ENCODE results near the gene FAM120AOS.
"Not testable (repeated sequence)": the region's sequence is repeated elsewhere in the genome, so short reads cannot be mapped to it uniquely, and the experiment has no call there.

The FAM120AOS gene

GRCh38 chr9:93440896-93441580 lies 12.3 kb downstream of the FAM120AOS start:
- in situ Hi-C loops (cut with MboI; ENCODE audit: low sequenced_read_pairs) = no loop called here

GRCh38 chr9:93439301-93439700 lies 14.1 kb downstream of the FAM120AOS start:
- in situ Hi-C loops (cut with MboI; ENCODE audit: low sequenced_read_pairs) = not testable (repeated sequence)

GRCh38 chr9:93437996-93438395 lies 15.4 kb downstream of the FAM120AOS start:
- in situ Hi-C loops (cut with MboI; ENCODE audit: low sequenced_read_pairs) = no loop called here

- in situ Hi-C loops (cut with MboI; ENCODE audit: low sequenced_read_pairs) = no loop called here
Measured at GRCh38 chr9:93436655-93437407, 16.6 kb downstream of the FAM120AOS start.

GRCh38 chr9:93436218-93436617 lies 17.2 kb downstream of the FAM120AOS start:
- in situ Hi-C loops (cut with MboI; ENCODE audit: low sequenced_read_pairs) = no loop called here

- in situ Hi-C loops (cut with MboI; ENCODE audit: low sequenced_read_pairs) = no loop called here
Measured at GRCh38 chr9:93435386-93435785, 18.0 kb downstream of the FAM120AOS start.

GRCh38 chr9:93434056-93434455 lies 19.3 kb downstream of the FAM120AOS start:
- in situ Hi-C loops (cut with MboI; ENCODE audit: low sequenced_read_pairs) = no loop called here

GRCh38 chr9:93432964-93433363 lies 20.4 kb downstream of the FAM120AOS start:
- in situ Hi-C loops (cut with MboI; ENCODE audit: low sequenced_read_pairs) = no loop called here

GRCh38 chr9:93431539-93432105 lies 21.8 kb downstream of the FAM120AOS start:
- in situ Hi-C loops (cut with MboI; ENCODE audit: low sequenced_read_pairs) = no loop called here

- in situ Hi-C loops (cut with MboI; ENCODE audit: low sequenced_read_pairs) = no loop called here
Measured at GRCh38 chr9:93427655-93428379, 25.6 kb downstream of the FAM120AOS start.

- in situ Hi-C loops (cut with MboI; ENCODE audit: low sequenced_read_pairs) = no loop called here
Measured at GRCh38 chr9:93422977-93423616, 30.3 kb downstream of the FAM120AOS start.

GRCh38 chr9:93419023-93419422 lies 34.4 kb downstream of the FAM120AOS start:
- in situ Hi-C loops (cut with MboI; ENCODE audit: low sequenced_read_pairs) = no loop called here

GRCh38 chr9:93417538-93417937 lies 35.8 kb downstream of the FAM120AOS start:
- in situ Hi-C loops (cut with MboI; ENCODE audit: low sequenced_read_pairs) = no loop called here

- in situ Hi-C loops (cut with MboI; ENCODE audit: low sequenced_read_pairs) = no loop called here
Measured at GRCh38 chr9:93416530-93417235, 36.7 kb downstream of the FAM120AOS start.

GRCh38 chr9:93415176-93415690 lies 38.1 kb downstream of the FAM120AOS start:
- in situ Hi-C loops (cut with MboI; ENCODE audit: low sequenced_read_pairs) = no loop called here

- in situ Hi-C loops (cut with MboI; ENCODE audit: low sequenced_read_pairs) = no loop called here
Measured at GRCh38 chr9:93413530-93413929, 39.9 kb downstream of the FAM120AOS start.

- in situ Hi-C loops (cut with MboI; ENCODE audit: low sequenced_read_pairs) = no loop called here
Measured at GRCh38 chr9:93406371-93406770, 47.0 kb downstream of the FAM120AOS start.

GRCh38 chr9:93398471-93398870 lies 54.9 kb downstream of the FAM120AOS start:
- in situ Hi-C loops (cut with MboI; ENCODE audit: low sequenced_read_pairs) = no loop called here

- in situ Hi-C loops (cut with MboI; ENCODE audit: low sequenced_read_pairs) = no loop called here
Measured at GRCh38 chr9:93397661-93398373, 55.6 kb downstream of the FAM120AOS start.
